PC-3 (cell line): Measurements from ENCODE around the gene PDE2A.

Source experiments
- EZH2 ChIP-seq: fragments of 300-600 bp; sonication (generic); IDR thresholded peaks from one replicate; pipeline ENCODE4 v1.6.1; 2017; ENCODE audit warnings: antibody characterized with exemption, mild to moderate bottlenecking, low read length; ENCODE audit not compliant: unreplicated experiment
- EZH2phosphoT487 ChIP-seq: fragments of 300-600 bp; sonication (generic); IDR thresholded peaks from 2 replicates; pipeline ENCODE4 v1.6.1; 2018; ENCODE audit warnings: mild to moderate bottlenecking, antibody characterized with exemption, low read length, borderline replicate concordance
- TF ChIP-seq, protein P1 (sequence below): fragments of 300-600 bp; sonication (generic); conservative IDR thresholded peaks from 2 replicates; pipeline ENCODE4 v1.5.1; 2017; ENCODE audit warnings: antibody characterized with exemption, low read depth, mild to moderate bottlenecking, low read length

GRCh38 chr11:72721689-72722049 is 47.4 kb upstream of the PDE2A start:
- TF ChIP-seq, protein P1, sequence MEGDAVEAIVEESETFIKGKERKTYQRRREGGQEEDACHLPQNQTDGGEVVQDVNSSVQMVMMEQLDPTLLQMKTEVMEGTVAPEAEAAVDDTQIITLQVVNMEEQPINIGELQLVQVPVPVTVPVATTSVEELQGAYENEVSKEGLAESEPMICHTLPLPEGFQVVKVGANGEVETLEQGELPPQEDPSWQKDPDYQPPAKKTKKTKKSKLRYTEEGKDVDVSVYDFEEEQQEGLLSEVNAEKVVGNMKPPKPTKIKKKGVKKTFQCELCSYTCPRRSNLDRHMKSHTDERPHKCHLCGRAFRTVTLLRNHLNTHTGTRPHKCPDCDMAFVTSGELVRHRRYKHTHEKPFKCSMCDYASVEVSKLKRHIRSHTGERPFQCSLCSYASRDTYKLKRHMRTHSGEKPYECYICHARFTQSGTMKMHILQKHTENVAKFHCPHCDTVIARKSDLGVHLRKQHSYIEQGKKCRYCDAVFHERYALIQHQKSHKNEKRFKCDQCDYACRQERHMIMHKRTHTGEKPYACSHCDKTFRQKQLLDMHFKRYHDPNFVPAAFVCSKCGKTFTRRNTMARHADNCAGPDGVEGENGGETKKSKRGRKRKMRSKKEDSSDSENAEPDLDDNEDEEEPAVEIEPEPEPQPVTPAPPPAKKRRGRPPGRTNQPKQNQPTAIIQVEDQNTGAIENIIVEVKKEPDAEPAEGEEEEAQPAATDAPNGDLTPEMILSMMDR = no peak
- TF ChIP-seq EZH2 (no peak), EZH2phosphoT487 (no peak)
